GM19395 (cell line): ENCODE measurements around the gene CALCA.
"Not testable (repeated sequence)": the region's sequence is repeated elsewhere in the genome, so short reads cannot be mapped to it uniquely, and the experiment has no call there.

ENCODE experiments used
- ATAC-seq: cut with Tn5 transposase; IDR thresholded peaks from one replicate; pipeline ENCODE4 v1.9.1; 2021; ENCODE audit warnings: mild to moderate bottlenecking, moderate library complexity; ENCODE audit not compliant: unreplicated experiment

The CALCA gene, protein sequence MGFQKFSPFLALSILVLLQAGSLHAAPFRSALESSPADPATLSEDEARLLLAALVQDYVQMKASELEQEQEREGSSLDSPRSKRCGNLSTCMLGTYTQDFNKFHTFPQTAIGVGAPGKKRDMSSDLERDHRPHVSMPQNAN

DNA sequence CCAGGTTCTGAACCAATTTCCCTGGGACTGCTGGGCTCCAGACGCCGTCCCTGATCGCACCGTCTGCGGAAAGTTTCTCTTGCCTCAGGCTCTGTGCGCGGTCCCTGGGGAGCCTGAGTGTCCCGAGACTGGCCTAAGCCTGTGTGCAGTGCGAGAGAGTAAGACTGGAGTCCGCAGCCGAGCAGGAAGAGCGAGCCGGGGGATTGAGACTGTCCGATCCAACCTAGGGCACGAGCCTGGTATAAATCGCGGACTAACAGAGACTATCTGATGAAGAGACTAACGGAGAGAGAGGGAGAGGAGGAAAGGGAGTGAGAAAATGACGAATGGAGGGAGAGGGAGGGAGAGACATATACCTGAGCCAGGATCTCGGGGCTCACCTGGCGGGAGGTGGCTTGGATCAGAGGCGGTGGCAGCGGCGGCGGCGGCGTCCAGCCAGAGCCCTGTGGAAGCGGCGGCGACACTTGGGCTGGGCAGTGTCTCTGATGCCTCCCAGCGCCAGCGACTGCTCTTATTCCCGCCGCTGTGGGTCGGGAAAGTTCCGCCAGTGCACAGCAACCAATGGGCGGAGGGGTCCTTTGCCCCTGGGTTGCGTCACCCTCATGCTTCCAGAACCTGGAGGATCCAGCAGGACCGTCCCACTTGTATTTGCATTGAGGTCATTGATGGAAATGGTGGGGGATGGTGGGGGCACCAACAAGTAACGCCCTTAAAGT is at the start of gene CALCA:
TSS of gene CALCA (minus strand) at position 487 of the 716 bp plus-strand sequence. CDS start 1,159 bp downstream, outside the sequence.
- no peak for ATAC-seq

DNA sequence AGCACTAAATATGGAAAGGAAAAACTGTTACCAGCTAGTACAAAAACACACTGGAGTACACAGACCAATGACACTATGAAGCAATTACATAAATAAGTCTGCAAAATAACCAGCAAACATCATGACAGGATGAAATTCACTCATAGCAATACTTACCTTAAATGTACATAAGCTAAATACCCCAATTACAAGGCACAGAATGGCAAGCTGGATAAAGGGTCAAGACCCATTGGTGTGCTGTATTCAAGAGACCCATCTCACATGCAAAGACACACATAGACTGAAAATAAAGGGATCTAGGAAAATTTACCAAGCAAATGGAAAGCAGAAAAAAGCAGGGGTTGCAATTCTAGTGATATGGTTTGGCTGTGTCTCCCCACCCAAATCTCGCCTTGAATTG is 44.0 kb upstream of the CALCA start:
- no peak for ATAC-seq

DNA sequence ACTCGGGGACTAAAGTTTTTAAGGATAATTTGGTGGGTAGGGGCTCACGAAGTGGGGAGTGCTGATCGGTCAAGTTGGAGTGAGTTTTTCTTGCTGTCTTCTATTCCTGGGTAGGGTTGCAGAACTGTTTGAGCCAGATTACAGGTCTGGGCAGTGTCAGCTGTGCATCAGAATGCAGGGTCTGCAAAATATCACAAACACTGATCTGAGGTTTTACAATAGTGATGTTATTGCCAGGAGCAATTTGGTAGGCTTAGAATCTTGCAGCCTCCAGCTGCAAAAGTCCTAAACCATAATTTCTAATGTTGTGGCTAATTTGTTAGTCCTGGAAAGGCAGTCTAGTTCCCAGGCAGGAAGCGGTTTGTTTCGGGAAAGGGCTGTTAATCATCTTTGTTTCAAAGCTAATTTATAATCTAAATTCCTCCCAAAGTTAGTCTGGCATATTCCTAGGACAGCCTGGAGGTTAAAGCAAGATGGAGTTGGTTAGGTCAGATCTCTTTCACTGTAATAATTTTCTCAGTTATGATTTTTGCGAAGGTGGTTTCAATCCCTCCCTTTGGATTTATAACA is 39.7 kb upstream of the CALCA start:
- no peak for ATAC-seq

DNA sequence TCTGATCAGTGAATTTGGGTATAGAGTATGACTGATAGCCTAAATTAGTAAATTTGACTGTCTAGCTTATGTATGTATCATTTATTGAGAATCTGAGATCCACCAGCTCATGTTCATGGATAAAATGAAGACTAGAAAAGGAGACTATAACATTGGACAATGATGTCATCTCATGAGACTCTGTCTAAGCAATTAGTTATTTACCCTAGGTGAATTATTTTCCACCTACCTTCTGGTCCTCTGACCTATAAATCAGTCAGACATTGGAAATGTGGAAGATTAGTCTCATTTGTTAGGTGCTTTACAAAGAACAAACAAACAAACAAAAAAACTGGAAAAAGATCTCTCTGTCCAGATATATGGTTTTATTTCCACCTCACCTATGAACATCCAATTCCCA is 38.7 kb upstream of the CALCA start:
- no peak for ATAC-seq

DNA sequence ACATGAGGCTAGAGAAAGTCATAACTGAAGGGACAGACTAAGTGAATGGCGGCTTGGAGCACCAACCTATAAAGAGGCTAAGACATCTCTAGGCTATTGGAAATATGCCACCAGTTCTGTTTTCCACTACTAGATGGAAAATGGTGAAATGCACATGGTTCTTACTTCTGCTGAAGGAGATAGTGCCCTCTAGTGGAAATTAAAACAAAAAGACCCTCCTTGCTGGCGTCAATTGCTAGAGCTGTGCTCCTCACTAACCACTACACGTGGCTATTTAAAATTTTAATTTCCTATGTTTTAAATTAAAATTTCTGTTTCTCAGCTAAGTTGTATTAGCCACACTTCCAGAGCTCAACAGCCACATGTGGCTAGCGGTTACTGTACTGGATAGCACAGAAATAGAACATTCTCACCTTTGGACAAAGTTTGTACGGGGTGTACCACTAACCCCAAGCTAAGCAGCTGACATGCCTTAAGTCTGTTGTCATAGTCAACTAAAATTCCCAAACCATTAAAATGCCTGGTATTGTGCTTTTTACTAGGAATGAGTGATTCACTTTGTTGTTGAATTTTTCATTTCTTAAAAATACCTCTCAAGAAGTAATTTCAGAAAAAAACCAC is 34.1 kb upstream of the CALCA start:
- ATAC-seq: peak; percentile 87

DNA sequence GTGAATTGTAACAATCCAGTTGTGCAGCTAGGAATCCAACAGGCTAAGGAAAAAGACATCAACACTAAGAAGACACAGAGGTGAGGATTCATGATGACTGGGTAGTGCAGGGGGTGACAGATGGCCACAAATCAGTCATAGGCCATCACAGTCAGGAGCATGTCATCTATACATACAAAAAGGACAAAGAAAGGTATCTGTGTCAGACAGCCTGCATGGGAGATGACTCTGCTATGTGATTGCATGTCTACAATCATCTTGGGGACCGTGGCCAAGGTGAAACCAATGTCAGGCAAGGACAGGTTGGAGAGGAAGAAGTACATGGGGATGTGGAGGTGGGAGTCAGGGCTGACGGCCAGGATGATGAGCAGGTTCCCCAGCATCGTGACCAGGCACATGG is 16.0 kb upstream of the CALCA start:
- ATAC-seq: not testable (repeated sequence)

DNA sequence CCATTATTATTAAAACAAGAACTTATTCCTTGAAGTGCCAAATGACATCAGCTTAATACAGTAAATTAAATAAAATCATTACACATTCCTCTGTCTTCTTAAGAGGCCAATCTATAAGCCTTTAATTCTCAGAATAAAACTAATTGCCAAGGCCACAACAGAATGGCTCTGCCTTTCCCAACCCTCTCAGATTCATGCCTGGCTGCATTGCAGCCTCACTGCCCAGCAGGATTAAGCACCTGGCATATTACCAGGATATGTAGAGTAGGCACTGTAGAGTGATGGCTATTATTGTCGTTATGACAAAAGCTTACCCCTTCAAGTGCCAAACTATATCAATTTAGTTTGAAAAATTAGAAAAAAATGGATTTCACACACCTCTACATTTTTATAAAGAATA is 9.4 kb upstream of the CALCA start:
- no peak for ATAC-seq

DNA sequence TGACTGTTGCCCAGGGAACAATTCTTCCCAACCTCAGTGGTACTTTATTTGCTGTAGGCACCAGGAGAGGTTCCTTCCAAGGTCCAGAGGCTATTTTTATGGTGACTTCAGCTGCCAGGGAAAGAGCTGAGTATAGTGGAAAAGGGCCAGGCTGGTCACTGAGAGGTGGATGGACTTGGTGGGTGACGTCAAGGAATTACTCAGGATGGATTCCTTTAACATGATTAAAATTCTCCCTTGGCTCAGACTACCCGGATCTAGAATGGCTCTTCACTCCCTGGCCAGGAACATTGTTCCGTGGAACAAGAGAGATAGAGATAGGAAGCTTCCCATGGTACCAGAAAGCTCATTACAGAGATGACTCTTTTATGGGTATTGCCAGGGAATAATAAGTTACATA is 8.7 kb upstream of the CALCA start:
- no peak for ATAC-seq

DNA sequence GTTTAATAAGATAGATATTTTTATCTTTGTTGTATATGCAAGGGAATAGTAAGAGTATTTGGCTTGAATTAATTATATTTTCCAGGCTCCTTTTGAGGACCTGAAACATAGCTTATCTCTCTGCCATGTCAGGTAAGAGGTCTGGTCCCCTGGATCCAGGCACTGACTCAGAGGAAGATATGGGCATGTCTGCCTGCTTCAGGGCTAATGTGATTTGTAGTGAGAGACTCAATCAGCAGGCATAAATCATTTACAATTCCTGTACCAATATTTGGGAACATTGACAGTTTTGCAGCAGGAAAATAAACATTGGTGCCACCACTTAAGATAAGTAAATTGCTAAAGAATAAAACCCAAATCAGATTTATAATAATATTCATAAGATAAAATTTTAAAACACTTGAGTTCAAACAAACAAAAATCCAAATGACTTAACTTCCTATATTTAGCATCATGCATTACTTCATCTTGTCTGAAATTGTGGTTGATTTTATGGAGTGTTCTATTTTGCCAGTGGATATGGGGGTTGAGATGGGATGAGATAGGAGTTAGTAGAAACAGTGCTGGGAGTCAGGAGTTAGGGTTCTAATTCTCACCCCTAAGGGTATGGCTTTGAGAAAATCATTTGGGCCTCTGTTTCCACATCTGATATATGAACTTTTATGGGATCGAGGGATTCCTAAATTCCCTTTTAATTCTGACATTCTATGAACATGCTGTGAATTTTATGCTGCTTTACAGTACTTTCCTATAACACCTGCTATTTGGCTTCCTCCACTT is 5.1 kb upstream of the CALCA start:
- no peak for ATAC-seq

DNA sequence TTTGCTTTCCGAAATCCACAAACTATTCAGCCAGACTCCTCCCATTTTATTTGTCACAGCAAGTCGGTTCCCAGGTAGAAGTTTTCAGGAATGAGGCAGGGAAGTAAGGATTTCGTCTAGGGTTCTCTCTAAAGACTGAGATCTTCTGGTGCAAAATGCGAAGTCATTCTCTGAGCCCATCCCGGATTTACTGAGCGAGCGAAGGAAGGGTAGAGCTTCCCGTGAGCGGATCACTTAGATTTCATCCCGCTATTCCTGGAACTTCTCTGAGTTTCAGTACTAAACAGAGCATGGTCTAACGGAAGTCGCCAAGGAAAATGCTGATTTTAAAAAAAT is 3.1 kb upstream of the CALCA start:
- no peak for ATAC-seq

DNA sequence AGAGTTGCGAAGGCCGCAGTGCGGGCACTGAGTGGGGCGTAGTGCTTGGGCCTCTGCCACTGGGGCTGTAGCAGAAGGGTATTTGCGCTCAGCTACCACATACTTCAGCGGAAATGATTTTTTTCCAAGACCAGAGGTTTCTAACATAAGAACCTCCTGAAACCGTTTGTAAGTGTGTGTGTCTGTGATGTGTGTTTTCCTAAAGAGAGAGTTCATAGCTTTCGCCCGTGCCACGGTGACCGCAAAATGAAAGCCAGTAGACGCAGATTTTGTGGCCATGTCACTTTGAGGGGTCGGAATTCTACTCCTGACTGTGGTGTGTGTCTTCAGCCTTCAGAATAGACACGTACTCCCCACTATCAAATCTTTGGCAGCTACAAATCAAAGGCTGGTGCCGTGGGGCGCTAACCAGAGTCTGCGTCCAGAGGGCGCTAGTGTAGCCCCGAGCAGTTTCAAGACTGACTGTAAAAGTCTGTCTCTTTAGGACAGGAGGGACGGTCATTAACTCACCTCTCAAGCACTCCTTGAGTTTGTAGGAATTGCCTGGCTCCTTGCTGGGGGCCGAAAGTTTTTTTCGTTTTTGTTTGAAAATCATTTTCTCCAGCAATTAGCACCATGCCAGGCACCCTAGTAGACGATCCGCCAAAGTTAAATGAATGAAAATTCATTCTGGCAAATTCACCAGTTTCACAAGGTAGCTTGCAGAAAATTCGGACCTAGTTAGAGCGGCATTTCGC is 2.5 kb upstream of the CALCA start:
- ATAC-seq: peak; percentile 55

DNA sequence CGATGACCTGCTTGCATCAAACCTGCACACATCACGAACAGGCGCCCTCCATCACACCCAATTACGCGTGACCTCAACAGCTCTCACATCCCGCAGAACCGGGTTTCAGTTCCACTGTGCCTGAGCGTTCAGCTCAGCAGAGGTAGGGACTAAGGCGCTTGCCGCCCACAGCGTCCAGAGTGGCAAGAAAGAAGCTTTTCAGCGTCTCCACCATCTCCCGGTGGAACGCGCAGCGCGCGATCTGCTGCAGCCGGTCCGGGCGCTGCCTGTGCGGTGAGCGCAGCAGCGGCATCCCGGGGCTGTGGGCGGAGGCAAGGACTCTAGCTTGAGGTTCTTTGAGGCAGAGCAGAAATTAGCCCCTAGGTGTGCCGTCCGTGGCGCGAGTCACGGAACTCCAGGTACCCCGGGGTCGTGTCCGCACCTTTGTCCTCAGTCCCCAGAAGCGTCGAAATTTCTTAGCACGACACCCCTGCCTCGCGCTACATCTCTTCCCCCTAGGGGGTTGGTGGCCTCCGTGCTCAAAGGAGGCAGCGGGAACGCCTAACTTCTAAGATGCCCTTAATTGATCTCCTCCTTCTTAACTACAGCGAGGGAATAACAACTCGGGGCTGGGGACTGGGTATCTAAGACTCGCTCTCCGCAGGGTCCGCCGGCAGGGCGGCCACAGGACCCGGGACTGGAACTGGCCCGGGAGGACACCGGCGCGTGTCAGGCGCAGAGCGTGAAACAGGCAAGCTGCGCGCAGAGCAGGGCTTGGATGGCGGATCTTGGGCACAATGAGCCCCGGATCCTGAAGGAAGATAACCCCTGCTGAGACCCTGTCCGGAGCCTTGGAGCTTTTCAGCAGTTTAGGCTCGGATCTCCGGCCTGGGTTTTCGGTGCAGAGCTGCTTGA is 1.7 kb upstream of the CALCA start:
- peak; percentile 62 for ATAC-seq

DNA sequence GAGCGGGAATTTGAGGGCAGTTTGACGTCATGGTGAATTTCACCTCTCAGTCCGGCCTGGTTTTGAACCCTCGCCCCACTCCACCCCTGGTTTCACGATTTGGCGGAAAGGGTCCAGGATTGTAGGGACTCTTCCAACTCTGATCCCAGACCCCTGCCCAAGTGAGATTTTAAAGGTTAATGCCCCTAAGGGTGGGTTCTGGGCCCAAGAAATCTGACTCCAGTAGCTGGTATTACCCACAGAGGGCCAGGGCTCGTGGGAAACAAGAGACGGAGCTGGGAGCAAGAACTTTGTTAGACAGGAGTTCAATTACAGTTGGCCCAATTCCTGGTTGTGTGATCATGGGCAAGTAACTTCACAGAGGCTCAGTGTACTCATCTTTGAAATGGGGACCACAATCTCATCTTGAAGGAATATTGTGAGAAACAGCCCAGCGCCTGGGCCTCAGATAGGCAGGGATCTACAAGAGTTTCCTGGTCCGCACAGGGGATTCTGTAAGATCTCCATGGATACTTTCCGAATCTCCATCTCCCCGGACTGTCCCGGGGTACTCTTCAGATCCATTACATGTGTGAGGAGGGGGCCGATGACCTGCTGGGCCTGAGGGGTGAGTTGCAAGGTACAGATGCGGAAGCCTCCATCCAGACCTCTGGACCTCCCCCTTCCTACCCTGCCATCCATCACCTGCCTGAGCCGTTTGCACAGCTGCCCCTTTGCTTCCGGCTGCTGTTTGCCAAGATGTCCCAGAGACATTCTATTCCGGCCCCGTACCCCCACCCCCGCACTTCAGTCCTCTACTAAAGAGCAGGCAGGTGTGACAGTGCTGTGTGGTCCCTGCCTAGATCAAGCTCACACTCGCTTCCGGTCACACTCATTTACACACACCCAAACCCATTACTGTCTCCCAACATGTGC is 687 bp upstream of the CALCA start:
- ATAC-seq: no peak

DNA sequence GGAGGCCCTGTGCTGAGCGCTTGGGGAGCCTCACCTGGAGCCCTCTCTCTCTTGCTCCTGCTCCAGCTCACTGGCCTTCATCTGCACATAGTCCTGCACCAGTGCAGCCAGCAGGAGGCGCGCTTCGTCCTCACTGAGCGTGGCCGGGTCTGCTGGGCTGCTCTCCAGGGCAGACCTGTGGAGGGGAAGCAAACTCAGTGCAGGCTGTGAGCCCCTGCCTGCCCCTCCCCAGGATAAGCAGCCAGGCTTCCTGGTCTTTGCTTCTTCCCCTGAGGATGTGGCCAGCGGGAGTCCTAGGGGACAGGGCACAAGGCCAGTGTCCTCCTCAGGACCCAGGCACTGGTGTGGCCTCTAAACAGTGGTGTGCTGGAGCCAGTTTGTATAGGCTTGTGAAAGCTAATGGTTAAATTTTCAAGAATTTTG is 2.2 kb downstream of the CALCA start:
- peak; percentile 47 for ATAC-seq

DNA sequence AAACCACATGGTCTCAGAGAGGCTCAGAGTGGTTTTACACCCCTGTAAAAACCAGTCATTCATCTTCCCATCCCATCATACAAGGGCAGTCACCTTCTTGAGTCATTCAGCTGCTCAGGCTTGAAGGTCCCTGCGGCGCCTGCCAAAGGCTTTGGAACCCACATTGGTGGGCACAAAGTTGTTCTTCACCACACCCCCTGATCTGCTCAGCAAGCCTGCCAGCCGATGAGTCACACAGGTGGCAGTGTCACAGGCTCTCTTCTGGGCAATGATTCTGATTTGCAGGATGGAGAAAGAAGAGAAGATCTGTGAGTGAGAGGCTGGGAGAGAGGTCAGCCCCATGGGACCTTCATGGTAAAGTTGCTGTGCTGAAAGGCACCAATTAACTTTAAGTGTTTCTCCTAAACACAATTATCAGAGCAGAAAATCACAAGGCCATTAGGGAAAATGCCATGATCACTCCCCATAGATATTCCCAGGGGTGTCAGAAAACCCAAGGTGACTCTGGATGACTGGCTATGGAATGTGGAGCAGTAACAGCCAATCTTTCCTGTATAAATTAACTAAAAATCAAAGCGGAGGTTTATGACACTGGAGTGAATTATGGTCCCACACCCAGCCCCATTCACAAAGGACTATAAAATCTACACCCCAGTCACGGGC is 4.4 kb downstream of the CALCA start:
- ATAC-seq: no peak

DNA sequence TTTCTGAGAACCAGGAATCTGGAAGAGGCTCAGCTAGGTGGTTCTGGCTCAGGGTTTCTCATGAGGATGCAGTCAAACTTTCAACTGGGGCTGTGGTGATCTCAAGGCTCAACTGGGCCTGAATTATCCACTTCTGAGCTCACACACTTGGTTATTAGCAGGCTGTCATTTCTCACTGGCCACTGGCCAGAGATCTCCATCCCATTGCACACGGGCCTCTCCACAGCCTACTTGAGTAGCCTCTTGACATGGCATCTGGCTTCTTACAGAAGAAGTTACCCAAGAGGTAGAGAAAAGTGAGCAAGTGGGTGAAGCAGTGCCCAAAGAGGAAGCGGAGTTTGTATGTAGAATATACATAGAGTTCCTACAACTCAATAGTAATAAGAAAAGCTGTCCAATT is 16.0 kb downstream of the CALCA start:
- ATAC-seq: no peak

DNA sequence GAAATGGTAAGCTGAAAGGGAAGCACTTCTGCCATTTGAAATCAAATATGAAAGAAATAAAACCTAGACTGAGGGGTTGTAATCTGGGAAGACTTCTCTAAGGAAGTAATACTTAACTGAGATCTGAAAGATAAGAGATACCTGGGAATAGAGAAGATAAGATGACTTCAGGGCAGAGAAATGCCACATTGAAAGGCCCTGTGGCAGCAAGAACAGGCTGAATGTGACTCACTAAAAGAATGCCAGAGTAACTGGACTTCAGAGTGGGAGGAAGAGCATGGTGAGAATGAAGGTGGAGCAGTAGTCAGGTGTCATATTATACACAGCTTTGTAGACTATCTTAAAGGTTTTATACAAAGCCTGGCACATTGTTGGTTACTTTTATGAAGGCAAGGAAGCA is 17.6 kb downstream of the CALCA start:
- no peak for ATAC-seq

DNA sequence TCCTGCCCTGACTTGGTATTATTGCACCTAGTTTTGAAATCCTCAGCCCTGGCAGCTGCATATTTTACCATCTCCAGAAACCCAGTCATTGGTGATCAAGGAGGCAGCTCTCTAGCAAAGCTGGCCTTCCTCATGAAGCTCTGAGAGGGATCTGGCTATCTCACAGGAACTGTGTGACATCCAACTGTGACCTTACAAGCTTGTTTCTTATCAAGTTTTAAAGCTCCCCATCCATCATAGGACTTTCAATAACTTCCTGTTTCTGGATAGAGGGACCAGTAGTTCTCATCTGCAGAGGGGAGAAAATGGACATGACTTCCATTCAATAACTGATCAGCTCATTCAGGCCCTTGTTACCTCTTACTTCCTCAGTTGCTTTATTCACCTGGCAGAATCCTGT is 18.2 kb downstream of the CALCA start:
- ATAC-seq: no peak
